ENCODE data around the gene CDADC1. TPM values are rescaled to one million over a fixed set of nuclear protein-coding genes. Genes with fewer than 3 reads are reported as not detected.
A peak's percentile ranks its signal among the peaks of the same experiment; 100 is the strongest.

Gene CDADC1
- total and polyA plus RNA-seq, 2 of the 13 experiments (the other 11 are each of a cell fraction or from before 2014, with no cell fraction given), result 2.4 to 9.0 TPM

DNA sequence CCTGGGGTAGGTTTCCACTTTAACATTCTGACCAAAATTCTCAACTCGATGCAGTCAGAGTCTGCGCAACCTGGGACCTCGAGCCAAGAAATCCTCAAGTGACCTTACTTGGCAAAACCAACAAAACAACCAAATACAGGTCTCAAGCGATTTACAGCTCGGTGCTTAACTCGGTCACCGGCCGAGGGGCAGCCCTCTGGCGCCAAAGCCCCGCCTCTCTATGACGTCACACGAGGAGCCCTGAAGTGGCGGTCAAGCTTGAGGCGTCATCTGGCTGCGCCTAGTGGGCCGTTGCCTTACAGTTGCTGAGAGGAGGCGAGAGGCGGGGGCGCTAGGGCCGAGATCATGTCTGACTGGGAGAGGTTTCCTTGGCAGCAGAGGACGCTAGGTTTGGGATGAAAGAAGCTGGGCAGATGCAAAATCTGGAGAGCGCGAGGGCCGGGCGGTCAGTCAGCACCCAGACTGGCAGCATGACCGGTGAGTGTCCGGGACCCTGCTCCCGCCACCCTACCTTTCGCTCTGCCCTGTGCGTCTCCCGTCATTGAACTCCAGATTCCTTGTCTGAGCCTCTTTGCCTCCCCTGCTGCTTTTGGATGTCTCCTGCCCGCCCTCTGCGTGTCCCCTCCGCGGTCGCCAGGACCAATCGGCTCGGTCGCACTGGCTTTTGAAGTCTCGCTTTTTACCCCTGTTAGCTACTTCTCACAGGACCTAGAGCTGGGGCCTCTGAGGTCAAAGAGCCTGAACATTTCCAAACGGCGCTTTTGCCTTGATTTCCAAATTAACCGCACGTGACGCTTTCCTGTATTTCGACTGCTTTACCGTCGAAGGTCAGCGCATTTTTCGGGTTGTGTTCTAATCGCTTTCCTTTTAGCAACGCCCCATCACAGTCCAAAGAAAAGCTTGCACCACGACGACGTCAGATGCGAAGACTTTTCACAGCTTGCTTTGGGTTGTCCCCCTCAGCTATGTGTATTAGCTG, at the start of gene CDADC1 (continued):
- TF ChIP-seq, protein P1, sequence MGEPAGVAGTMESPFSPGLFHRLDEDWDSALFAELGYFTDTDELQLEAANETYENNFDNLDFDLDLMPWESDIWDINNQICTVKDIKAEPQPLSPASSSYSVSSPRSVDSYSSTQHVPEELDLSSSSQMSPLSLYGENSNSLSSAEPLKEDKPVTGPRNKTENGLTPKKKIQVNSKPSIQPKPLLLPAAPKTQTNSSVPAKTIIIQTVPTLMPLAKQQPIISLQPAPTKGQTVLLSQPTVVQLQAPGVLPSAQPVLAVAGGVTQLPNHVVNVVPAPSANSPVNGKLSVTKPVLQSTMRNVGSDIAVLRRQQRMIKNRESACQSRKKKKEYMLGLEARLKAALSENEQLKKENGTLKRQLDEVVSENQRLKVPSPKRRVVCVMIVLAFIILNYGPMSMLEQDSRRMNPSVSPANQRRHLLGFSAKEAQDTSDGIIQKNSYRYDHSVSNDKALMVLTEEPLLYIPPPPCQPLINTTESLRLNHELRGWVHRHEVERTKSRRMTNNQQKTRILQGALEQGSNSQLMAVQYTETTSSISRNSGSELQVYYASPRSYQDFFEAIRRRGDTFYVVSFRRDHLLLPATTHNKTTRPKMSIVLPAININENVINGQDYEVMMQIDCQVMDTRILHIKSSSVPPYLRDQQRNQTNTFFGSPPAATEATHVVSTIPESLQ (CRISPR knock-in tag; conservative IDR thresholded peaks at IDR 0.05), result no peak
- TF ChIP-seq, protein P2, sequence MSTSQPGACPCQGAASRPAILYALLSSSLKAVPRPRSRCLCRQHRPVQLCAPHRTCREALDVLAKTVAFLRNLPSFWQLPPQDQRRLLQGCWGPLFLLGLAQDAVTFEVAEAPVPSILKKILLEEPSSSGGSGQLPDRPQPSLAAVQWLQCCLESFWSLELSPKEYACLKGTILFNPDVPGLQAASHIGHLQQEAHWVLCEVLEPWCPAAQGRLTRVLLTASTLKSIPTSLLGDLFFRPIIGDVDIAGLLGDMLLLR (CRISPR knock-in tag; IDR thresholded peaks at IDR 0.05), result peak; percentile 76; the same call in 1 of the 2 replicates
- no peak for TF ChIP-seq SYNCRIP (IDR thresholded peaks at IDR 0.05; ENCODE audit: insufficient read depth, low read depth, low read length)
- peak; percentile 95 for TF ChIP-seq HOXA3 (CRISPR knock-in tag; IDR thresholded peaks at IDR 0.05)
- TF ChIP-seq KLF16 (CRISPR knock-in tag; IDR thresholded peaks at IDR 0.05), result peak in 1 of 2 experiments; percentile 68; a peak in 1 of 4 replicates
- 0 out of 2 replicates have a peak, but pooled peaks have one; percentile 48 for TF ChIP-seq ZNF615 (CRISPR knock-in tag; IDR thresholded peaks at IDR 0.05; ENCODE audit: borderline replicate concordance)
- 0 out of 2 replicates have a peak, but pooled peaks have one; percentile 64 for TF ChIP-seq ZNF766 (CRISPR knock-in tag; IDR thresholded peaks at IDR 0.05; ENCODE audit: borderline replicate concordance)
- TF ChIP-seq ZNF761 (CRISPR knock-in tag; conservative IDR thresholded peaks at IDR 0.05), result 0 out of 2 replicates have a peak, but pooled peaks have one; percentile 16
- TF ChIP-seq, protein P3, sequence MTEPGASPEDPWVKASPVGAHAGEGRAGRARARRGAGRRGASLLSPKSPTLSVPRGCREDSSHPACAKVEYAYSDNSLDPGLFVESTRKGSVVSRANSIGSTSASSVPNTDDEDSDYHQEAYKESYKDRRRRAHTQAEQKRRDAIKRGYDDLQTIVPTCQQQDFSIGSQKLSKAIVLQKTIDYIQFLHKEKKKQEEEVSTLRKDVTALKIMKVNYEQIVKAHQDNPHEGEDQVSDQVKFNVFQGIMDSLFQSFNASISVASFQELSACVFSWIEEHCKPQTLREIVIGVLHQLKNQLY (CRISPR knock-in tag; IDR thresholded peaks at IDR 0.05), result peak; percentile 30; the same call in 1 of the 2 replicates
- TF ChIP-seq SNAI1 (CRISPR knock-in tag; IDR thresholded peaks at IDR 0.05; ENCODE audit: borderline replicate concordance), result no peak
- no peak for TF ChIP-seq FOXC1 (CRISPR knock-in tag; IDR thresholded peaks at IDR 0.05; ENCODE audit: borderline replicate concordance)
- TF ChIP-seq, protein P4, sequence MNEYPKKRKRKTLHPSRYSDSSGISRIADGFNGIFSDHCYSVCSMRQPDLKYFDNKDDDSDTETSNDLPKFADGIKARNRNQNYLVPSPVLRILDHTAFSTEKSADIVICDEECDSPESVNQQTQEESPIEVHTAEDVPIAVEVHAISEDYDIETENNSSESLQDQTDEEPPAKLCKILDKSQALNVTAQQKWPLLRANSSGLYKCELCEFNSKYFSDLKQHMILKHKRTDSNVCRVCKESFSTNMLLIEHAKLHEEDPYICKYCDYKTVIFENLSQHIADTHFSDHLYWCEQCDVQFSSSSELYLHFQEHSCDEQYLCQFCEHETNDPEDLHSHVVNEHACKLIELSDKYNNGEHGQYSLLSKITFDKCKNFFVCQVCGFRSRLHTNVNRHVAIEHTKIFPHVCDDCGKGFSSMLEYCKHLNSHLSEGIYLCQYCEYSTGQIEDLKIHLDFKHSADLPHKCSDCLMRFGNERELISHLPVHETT (CRISPR knock-in tag; conservative IDR thresholded peaks at IDR 0.05), result no peak
- peak; percentile 20; the same call in 1 of the 2 replicates for TF ChIP-seq BCL6 (CRISPR knock-in tag; IDR thresholded peaks at IDR 0.05)
- TF ChIP-seq PTBP1 (IDR thresholded peaks at IDR 0.05; ENCODE audit: low read depth, low read length, poor library complexity, severe bottlenecking), result no peak
- TF ChIP-seq SP140L (CRISPR knock-in tag; IDR thresholded peaks at IDR 0.05; ENCODE audit: borderline replicate concordance), result no peak
- TF ChIP-seq CHD2 (IDR thresholded peaks at IDR 0.05; ENCODE audit: low read depth, low read length), result no peak
- TF ChIP-seq KDM3A (CRISPR knock-in tag; IDR thresholded peaks at IDR 0.05; ENCODE audit: low read depth), result no peak
- no peak for TF ChIP-seq ZNF850 (CRISPR knock-in tag; conservative IDR thresholded peaks at IDR 0.05)
- no peak for TF ChIP-seq PHF5A (CRISPR knock-in tag; IDR thresholded peaks at IDR 0.05; ENCODE audit: low read depth, unreplicated experiment)
- TF ChIP-seq, protein P5, sequence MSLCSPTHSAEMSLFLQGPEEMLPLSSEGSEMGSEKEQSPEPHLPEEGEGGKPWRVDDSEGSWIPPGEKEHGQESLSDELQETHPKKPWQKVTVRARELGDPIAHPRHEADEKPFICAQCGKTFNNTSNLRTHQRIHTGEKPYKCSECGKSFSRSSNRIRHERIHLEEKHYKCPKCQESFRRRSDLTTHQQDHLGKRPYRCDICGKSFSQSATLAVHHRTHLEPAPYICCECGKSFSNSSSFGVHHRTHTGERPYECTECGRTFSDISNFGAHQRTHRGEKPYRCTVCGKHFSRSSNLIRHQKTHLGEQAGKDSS (CRISPR knock-in tag; IDR thresholded peaks at IDR 0.05; ENCODE audit: borderline replicate concordance, low read depth), result no peak; the same call in 1 of the 2 replicates
- TF ChIP-seq SOX5 (CRISPR knock-in tag; IDR thresholded peaks at IDR 0.05; ENCODE audit: borderline replicate concordance), result 0 out of 2 replicates have a peak, but pooled peaks have one; percentile 17
- TF ChIP-seq ZNF496 (CRISPR knock-in tag; IDR thresholded peaks at IDR 0.05; ENCODE audit: insufficient replicate concordance), result no peak

Data from HepG2 (cell line).